22Rv1 (cell line): Measurements from ENCODE around the gene PRKAR1B.

Source experiments
- ZFX ChIP-seq: fragments of 450-650 bp; IDR thresholded peaks from 2 replicates; pipeline ENCODE4 v1.6.1; 2017; ENCODE audit warnings: antibody characterized with exemption, borderline replicate concordance
- TF ChIP-seq, protein P1 (sequence below): fragments of 450-650 bp; IDR thresholded peaks from 2 replicates; pipeline ENCODE4 v1.5.1; 2017; ENCODE audit warnings: mild to moderate bottlenecking

DNA sequence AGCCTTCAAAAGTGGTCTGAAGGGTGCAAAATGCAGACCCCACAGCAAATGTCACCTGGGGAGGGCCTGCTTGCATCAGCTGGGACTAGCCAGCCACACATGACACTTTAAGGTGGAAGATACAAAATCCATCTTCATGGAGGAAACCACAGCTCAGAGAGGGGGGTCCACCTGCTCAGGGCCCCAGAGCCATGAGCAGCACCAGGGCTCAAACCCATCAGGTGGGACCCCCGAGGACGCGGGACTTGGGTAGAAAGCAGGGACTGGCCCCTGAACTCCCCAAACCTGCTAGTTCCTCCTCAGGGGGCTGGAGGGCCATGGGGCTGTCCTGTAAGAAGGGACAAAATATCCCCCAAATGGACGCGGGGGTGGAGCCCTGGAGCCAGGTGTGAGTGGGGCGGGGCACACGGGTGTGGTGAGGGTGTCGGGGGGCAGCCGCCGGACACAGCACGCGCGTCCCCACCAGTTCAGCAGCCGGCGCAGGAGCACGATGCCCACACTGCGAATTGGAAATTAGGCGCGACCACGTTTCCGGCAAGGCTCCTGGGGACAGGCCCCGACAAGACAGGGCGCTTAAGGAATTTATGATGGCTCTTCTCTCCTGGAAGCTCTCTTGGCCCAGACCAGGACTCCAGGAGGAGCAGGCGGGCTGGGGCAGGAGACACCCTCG, 215.5 kb downstream of the PRKAR1B start:
- TF ChIP-seq, protein P1, sequence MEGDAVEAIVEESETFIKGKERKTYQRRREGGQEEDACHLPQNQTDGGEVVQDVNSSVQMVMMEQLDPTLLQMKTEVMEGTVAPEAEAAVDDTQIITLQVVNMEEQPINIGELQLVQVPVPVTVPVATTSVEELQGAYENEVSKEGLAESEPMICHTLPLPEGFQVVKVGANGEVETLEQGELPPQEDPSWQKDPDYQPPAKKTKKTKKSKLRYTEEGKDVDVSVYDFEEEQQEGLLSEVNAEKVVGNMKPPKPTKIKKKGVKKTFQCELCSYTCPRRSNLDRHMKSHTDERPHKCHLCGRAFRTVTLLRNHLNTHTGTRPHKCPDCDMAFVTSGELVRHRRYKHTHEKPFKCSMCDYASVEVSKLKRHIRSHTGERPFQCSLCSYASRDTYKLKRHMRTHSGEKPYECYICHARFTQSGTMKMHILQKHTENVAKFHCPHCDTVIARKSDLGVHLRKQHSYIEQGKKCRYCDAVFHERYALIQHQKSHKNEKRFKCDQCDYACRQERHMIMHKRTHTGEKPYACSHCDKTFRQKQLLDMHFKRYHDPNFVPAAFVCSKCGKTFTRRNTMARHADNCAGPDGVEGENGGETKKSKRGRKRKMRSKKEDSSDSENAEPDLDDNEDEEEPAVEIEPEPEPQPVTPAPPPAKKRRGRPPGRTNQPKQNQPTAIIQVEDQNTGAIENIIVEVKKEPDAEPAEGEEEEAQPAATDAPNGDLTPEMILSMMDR: no peak
- no peak for TF ChIP-seq ZFX
